GM18517 (cell line): ENCODE results near the gene HEYL.
A peak's percentile ranks its signal among the peaks of the same experiment; 100 is the strongest.

Source experiments
- ATAC-seq: cut with Tn5 transposase; IDR thresholded peaks from one replicate; pipeline ENCODE4 v1.9.1; 2021; ENCODE audit warnings: mild to moderate bottlenecking, moderate library complexity; ENCODE audit not compliant: unreplicated experiment

HEYL gene

DNA sequence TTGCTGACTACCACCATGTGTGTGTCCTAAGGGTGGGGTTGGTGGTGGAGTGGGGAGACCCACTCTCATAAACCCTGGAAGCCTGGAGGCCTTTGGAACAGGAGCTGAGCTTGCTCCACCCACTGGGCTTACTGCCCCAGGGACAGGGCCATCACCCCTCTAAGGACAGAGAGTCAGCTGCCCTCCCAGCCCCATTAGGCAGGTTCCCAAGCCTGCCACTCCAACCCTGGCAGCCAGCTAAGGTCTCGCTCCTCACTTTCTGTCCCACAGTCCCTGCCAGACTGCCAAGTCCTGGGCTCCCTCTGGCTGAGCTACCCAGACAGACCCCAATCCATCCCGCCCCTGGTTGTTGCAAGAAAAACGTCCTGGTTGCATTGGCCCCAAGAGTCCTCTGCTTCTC, 28.7 kb upstream of the HEYL start:
- no peak for ATAC-seq

DNA sequence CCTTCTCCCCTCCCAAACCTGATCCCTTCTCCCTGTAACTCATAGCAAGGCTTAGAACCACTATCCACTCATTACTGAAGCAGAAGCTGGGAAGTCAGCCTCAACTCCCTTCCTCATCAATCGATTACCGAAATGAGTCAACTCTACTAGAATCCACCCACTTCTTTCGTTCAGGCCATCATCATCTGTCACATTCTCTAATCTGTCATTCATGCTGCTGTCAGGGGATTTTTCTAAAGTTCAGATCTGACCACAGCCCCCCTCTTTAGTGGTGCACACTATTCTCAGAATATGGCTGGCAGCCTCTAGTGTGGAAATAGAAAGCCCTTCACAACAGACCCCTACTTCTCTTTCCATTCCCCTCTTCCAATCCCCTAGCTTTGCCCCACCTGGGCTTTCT, 27.3 kb upstream of the HEYL start:
- ATAC-seq, result peak; percentile 94

DNA sequence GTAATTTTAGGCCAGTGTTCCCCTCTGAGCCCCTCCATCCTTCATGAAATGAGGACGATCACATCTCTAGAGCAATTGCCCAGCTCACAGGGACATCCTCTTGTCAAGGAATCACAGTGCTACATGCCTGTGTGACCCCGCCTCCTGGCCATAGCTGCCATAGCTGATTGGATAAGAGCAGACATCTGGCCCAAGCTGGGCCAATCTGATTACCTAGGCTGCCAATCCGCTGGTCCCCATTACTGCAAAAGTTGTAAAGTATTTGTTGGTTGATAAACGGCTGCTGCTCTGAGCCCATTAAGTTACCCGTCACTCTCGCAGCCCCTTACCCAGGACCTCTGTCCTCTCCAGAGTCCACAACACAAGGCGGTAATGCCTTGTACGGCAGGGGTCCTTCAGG, 24.1 kb upstream of the HEYL start:
- ATAC-seq, result no peak

- no peak for ATAC-seq
Measured at GRCh38 chr1:39662861-39663260, 23.4 kb upstream of the HEYL start.

- ATAC-seq, result no peak
Measured at GRCh38 chr1:39659538-39659937, 20.1 kb upstream of the HEYL start.

DNA sequence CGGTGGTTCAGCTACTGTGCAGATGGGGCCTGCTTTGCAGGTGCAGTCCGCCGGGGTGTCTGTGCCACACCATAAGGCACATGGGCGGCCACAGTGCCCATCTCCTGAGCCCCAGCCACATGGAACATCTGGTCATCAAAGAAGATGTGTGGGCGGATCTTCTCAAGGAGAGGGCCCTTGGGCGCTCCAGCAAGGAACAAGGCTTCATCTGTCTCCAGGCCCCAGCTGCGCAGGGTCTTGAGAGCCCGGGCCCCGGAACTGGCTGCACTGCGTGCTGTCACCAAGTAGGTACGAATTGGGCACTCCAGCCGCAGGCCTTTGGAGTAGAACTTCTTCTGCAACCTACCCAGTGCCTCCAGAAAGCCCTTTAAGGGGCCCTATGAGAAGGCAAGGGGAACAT, 19.7 kb upstream of the HEYL start:
- ATAC-seq, result no peak

GRCh38 chr1:39657923-39658485, 18.6 kb upstream of the HEYL start:
- no peak for ATAC-seq

DNA sequence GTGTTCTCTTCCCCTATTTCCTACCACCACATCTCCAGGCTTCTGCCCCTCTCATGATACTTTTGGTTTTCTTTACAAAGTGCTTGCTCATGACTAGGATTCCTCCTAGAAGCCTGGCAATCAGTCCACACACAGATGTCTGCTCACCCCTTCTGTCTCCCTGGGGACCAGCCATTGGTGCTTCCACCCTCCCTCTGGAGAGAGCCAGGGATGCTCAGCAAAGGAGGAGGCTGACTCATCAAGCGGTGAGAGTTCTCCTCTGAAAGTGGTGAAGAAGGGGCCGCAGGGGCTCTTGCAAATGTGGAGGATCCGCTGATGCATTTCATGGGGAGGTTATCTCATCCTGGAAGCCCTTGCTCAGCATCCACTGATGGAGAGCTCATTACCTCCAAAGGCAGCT, 18.0 kb upstream of the HEYL start:
- ATAC-seq, result no peak

DNA sequence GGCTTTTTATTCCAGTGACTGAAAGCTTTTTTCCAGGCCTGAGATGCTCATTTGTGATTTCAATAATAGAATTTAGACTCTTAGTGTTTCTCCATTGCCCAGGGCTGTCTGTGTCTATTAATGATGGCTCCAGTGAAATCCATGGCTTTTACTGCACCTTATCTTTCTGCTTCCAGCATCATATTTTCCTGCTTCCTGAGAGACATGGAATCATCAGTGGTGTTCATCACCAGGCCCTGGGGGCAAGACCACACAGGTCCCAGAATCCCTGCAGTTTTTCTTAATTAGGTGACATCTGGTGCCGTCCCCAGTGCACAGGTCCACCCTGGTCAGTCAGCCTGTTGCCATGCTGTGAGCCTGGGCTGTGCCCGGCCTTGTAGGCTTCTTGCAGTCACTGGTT, 16.9 kb upstream of the HEYL start:
- no peak for ATAC-seq

DNA sequence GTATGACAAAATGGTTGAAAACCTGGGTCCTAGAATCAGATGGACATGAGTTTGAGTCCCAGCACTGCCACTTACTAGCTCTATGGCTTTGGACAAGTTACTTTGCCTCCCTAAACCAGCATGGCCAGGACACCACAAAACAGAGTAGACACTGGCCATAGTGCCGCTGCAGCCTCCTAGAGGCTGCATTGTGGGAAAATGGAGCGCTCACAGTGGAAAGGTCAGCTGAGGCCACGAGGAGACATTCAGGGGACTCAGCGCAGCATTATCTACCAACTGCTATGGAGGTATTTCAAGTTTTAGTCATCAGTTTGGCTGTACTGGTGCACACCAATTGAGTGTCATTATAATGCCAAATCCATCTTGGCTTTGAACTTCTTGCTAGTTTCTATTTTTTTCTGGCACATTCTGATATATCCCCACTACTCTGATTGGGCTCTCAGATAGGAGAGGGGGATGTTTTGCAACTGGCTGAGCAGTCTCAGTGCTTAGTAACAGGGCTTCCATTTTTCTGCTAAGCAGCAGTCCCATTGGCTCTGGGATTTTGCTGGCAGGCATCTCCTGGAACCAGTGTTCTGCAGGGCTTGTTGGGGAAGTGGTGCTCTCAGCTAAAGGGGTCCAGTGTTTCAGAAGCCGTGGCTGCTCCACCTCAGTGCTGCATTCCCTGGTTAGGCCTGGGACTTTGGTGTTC, 16.3 kb upstream of the HEYL start:
- no peak for ATAC-seq

DNA sequence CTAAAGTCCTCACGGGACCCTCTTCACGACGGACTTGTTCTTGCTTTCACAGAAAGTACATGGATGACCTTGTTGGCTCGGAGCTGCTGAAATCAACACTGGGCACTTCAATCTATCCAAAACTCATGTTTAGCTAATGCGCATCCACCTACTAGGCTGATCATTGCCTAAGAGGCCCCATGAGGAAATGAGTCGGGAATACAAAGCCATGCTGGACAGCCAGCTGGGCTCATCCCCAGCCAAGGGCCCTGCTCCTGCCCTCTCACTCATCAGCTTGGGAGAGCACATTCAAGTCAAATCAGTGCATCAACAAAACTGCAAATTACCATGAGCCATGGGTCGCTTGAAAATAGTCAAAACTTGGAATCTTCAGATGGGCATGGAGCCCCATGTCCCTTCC, 14.8 kb upstream of the HEYL start:
- no peak for ATAC-seq

DNA sequence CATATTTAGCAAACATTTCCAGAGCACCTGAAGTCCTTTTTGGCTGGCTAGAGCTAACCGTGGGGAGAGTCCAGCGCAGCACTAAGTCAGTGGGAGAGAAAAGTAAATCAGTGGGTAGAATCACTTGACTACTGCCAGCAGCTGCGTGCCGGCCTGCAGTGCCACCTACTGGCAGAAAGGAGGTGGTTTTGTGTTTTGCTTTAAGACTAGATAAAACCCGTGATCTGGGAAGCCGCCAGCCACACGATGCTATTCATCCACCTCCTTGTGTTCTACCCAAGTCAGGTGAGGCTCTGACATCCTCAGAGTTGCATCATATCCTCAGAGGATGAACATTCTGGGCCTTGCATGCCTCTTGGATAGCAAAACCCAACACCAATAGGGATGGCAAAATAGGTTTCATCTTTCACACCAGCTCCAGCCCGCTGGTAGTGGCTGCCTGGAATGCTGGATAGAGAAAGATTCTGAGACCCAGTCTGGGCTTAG, 14.1 kb upstream of the HEYL start:
- no peak for ATAC-seq

GRCh38 chr1:39652554-39652953, 13.1 kb upstream of the HEYL start:
- no peak for ATAC-seq

DNA sequence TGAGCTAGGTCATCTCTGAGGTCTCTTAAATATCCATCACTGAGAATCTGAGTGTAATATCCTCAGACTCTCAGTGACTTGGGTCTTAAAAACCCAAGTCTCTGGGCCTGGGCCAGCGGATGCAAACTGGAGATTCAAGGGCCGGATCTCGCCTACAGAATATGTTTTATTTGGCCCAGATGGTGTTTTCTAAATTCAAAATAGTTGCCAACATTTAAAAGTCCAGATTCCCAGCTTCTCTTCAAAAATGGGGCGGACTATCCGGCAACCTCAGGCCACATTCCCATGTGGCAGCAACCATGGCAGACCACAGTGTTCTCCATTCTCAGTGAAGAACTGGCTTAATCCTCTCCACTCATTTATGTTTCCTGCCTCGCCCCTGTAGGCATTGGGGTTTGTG, 12.7 kb upstream of the HEYL start:
- ATAC-seq, result no peak

DNA sequence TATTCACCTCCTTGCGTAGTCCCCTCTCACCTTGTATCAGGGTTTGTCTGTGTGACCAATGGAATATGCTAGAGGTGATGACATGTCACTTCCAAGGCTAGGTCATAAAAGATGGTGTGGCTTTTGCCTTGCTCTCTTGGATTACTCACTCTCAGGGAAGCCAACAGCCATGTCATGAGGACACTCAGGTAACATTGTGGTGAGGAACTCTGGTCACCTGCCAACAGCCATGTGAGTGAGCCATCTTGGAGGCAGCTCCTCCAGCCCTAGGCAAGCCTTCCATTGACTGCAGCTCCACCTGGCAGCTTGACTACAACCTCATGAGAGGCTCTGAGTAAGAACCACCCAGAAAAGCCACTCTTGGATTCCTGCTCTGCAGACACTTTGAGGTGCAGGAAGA, 11.0 kb upstream of the HEYL start:
- ATAC-seq, result no peak

DNA sequence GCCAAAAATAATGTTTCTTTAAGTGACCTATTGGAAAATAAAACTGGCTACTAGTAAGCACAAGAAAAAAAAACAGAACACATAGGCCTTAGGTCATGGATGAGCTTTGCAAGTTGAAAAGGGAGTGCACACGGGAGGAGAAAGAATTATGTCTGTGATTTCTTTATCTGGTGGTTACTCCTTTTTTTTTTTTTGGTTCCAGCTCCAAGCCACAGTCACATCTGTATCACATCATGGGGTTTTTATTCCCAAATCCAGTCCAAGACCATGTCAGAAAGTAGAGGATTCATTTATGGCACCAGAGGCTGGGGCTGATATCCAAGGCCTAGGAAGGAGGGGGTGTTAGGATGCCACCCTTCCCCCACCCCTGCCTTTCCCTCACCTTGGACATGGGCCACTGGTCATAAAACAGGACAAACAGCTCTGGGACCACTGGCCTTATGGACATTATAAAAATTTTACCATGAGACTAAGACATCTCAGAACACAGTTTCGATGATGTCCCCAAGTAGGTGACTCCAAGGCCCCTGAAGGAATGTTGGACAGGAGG, 10.3 kb upstream of the HEYL start:
- no peak for ATAC-seq

GRCh38 chr1:39648496-39648895, 9.1 kb upstream of the HEYL start:
- no peak for ATAC-seq

- no peak for ATAC-seq
Measured at GRCh38 chr1:39647247-39647646, 7.8 kb upstream of the HEYL start.

DNA sequence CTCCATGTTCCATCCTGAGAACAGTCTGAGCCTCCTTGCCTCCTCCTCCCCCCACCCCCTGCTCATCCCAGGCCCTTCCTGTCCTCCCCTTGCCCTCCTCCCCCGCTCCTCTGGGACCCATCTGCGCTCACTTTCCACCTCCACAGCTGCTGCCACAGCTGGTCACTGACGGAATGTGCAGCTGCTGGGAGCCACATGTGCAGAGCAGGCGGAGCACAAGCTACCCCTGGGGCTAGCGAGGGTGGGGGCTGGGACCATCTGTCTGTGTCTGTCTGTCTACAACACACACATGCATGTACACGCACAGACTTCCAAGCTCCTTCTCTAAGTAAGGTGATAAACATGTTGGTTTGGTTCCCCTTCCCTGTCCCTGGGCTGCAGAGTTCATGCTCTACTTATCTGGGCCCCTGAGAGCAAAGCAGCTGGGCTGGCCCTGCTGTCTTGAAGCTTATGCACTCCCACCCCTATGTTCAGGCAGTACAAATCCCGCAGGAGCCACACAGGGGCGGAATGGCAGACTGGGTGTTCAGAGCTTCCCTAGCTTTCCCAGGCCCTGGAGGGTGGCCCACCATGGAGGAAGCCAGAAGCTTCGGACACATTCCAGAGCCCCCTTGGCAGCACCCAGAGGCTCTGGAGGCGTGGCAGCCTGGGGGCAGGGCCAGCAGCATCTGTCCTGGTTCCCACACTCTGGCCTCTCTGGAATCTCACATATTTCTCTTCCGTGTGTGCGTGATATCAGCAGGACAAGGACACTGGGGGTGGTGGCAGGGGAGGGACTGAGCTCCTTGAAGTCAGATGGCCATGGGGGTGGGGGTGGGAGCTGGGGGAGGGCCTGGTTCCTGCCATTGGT, 7.0 kb upstream of the HEYL start:
- no peak for ATAC-seq

DNA sequence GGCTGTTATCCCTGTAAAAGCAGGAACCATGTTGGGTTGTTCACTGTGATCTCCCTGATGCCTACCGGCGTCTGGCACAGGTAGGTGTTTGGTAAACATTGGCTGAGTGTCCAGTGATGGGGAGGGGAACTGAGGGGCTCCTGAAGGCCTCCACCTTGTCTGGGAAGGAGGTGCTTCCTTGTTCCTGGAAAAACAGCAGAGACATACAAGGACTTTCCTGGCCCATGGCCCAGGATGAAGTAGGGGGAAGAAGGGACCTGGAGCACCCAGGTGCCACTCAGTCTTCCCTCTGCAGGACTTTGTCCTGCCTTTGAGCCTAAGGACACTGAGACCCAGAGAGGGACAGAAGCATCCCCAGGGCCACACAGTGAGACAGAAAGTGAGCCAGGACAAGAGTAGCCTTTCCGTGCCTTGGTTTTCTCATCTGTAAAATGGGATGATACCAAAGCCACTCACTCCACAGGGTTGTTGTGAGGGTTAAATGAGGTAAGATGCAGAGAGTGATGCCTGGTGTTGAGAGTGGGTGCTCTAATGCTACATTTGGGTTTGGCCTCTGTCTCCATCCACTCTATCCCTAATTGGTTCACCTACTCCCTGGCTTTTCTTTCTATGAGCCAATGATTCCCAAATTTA, 6.1 kb upstream of the HEYL start:
- no peak for ATAC-seq

DNA sequence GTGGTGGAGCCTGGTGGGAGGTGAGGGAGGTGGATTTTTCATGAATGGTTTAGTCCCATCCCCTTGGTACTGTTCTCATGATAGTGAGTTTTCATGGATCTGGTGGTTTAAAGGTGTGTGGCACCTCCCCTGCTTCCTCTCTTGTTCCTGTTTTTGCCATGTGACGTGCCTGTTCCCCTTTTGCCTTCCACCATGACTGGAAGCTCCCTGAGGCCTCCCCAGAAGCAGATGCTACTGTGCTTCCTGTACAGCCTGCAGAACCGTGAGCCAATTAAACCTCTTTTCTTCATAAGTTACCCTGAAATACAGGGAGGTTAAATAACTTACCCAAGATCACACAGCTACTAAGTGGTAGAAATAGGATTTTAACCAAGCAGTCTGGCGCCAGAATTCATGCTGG, 4.3 kb upstream of the HEYL start:
- ATAC-seq, result no peak
